Fibroblast of peridontal ligament (primary cell): ENCODE results near the gene IFT20.
A peak's percentile ranks its signal among the peaks of the same experiment; 100 is the strongest.

Experiments used
- DNase-seq: peaks from one replicate; pipeline ENCODE4 v3.0.0-alpha.2; 2010; ENCODE audit errors: extremely low read depth

IFT20 gene

GRCh38 chr17:28335201-28335958 lies at the start of gene IFT20, which contains the start of gene TNFAIP1:
IFT20 (minus strand) TSS chr17:28335472; CDS start chr17:28331985, 3,487 bp downstream.
TNFAIP1 (plus strand) TSS chr17:28335761; CDS start chr17:28339522, 3,761 bp downstream.
- DNase-seq, result peak; percentile 100

- no peak for DNase-seq
These were observed 49.7 kb upstream of the IFT20 start for GRCh38 chr17:28385037-28385400.

DNA sequence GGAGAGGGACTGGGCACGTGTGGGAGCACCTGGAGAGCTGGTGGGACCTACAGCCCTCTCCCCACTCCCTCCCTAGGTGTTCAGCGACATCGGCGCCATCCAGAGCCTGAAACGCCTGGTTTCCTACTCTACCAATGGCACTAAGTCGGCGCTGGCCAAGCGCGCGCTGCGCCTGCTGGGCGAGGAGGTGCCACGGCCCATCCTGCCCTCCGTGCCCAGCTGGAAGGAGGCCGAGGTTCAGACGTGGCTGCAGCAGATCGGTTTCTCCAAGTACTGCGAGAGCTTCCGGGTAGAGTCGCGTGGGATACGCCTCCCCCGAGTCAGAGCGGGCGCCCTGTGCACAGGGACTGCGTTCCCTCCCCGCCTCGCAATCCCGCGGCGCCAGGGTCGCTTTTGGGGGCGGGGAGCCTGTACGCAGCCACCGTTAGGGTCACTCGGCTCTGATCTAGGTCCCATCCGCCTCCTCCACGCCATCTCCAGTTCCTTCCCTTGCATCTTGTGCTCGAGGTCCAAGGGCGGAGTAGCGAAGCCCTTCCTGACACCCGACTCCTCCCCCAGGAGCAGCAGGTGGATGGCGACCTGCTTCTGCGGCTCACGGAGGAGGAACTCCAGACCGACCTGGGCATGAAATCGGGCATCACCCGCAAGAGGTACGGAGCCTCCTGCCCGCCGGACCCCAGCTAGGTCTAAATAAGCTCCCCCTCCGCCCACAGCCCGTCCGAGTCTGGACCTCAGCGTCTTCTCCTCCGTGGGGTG lies 49.2 kb upstream of the IFT20 start:
- DNase-seq, result no peak

GRCh38 chr17:28381141-28381825 lies 46.0 kb upstream of the IFT20 start:
- DNase-seq, result no peak

DNA sequence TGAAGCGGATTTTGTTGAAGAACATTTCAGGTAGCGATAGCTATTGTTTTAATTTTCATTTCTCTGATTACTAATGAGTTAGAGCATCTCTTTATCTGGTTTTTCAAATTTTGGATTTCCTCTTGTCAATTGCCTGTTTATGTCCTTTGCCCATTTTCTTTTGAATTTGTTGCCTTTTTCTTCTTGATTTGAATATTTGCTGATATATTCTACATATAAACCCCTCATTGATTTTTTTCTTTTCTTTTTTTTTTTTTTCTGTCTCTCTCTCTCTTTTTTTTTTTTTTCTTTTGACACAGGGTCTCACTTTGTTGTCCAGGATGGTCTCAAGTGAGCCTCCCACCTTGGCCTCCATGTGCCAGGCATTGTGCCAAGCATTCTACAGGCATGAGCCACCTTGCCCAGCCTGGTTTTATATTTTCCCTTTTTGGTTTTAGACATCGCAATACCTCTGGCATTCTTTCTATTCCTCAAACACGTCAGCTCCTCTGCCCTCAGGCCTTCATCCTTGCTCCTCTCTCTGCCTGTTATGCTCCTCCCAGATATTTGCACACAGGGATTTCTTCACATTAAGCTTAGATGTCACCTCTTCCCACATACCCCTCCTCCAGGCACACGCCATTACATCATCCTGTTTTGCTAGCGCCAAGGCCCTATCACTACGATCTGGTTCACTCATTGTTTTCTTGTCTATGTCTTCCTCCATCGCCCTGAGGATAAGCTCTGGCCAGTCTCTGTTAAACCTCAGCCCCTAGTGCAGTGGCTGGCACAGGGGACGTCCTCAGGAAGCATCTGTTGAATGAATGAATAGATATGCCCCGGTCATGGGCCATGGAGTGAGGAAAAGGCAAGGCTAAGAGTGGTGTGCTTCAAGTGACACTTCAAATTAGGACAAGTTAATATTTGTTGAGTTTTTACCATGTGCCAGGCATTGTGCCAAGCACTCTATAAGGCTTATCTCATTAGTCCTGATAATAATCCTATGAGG lies 44.8 kb upstream of the IFT20 start:
- DNase-seq, result peak; percentile 32

GRCh38 chr17:28372945-28373274 lies 37.6 kb upstream of the IFT20 start:
- no peak for DNase-seq

GRCh38 chr17:28372203-28372944 lies 37.1 kb upstream of the IFT20 start:
- peak; percentile 20 for DNase-seq

DNA sequence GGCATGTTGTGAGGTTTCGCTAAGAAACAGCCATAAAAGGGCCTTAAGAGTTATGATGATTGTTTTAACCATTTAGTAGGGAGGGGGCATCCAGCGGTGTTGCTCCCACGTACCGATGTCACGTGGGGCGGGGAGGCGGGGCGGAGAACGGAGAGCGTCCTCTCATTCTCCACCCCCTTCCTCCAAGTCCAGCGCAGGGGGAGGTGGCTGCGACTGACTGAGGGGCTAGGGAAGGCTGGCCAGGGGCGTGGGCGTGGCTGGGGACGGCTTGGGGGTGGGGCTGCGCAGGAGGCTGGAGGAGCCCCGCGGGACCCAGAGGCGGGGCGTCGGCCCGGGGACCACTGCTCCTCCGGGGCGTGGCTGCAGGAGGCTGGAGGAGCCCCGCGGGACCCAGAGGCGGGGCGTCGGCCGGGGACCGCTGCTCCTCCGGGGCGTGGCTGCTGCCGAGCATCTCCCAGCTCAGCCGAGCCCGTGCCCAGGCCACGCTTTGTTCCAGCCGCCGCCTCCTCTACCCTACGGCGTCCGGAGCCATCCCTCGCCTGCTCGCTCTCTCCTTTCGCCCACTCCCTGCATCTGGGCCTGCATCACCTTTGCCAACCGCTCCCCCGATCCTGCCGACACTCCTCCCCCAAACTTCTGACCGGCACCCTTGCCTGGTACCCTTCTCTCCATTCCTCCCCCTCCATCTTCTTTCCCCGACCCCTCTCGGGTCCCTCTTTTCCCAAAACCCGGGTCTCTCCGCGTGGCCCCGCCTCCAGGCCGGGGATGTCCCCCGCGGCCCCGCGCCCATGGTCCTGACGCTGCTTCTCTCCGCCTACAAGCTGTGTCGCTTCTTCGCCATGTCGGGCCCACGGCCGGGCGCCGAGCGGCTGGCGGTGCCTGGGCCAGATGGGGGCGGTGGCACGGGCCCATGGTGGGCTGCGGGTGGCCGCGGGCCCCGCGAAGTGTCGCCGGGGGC lies 36.3 kb upstream of the IFT20 start, which contains the start of gene SARM1:
SARM1 (plus strand) TSS at position 450 of the 958 bp plus-strand sequence; CDS start at position 789, 339 bp downstream.
- peak; percentile 75 for DNase-seq

DNA sequence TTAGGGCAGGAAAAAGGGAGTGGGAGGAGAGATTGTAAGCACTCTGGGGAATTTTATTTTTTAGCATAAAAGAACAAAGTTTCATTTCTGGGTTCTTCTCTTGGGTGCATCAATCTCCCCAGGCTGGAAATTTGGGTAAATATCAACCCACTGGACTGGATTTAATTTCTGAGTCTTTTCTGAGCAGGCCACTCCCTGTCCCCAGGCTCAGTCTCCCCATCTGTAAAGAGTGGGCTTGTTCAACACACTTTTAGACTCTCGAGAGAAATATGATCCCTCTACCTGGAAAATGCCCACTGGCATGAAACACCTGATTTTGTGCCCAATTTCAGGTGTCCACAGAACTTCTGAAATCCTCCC lies 35.5 kb upstream of the IFT20 start:
- no peak for DNase-seq

GRCh38 chr17:28370035-28370743 lies 34.9 kb upstream of the IFT20 start, which contains the start of gene VTN:
VTN (minus strand) TSS chr17:28370307; CDS start chr17:28370203, 104 bp downstream.
- DNase-seq, result peak; percentile 23

DNA sequence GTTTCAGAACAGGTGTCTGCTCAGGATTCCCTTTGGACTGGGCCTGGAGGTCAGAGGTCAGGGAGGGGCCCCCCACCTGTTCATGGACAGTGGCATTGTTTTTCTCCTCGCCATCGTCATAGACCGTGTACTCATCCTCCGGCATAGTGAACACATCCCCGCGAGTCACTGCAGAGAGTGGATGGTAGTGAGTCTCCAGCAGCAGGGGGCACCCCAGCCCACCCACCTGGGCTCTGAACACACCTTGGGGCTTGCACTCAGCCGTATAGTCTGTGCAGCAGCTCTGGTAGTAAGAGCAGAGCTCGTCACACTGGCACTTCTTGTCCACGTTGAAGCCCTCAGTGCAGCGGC lies 34.4 kb upstream of the IFT20 start:
- no peak for DNase-seq

DNA sequence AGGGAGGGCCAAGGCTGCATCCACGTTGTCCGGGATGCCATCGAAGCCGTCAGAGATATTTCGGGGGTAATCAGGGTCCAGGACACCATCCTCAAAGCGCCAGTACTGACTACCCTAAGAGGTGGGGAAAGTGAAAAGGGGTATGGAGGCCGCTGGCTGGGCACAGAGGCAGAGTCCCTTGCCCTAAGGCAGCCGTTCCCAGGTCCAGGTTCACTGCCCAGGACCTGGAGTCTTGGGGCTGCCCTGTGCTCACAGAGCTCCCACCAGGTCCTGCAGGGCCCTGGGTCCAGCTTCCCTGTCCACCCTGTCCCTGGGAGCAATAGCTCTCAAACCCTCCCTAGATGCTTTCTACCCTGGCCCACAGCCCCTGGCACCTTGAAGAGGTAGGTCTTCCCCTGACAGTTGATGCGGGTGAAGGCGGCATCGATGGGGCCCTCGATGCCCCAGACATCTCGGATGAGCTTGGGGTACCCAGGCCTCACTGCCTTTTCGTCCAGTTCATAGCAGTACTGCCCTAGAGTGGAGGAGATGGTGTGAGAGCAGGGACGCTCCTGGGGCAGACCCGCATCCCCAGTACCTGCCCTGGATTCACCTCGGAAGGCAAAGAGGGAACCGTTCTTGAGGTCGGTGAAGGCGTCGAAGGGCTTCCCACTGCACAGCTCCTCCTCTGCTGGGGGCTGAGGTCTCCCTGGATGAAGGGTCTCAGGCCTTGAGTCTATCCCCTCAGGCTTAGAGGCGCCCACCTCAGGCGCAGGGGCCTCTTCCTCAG lies 33.8 kb upstream of the IFT20 start:
- no peak for DNase-seq

- DNase-seq, result no peak
These were observed 33.1 kb upstream of the IFT20 start for GRCh38 chr17:28368306-28368831.

DNA sequence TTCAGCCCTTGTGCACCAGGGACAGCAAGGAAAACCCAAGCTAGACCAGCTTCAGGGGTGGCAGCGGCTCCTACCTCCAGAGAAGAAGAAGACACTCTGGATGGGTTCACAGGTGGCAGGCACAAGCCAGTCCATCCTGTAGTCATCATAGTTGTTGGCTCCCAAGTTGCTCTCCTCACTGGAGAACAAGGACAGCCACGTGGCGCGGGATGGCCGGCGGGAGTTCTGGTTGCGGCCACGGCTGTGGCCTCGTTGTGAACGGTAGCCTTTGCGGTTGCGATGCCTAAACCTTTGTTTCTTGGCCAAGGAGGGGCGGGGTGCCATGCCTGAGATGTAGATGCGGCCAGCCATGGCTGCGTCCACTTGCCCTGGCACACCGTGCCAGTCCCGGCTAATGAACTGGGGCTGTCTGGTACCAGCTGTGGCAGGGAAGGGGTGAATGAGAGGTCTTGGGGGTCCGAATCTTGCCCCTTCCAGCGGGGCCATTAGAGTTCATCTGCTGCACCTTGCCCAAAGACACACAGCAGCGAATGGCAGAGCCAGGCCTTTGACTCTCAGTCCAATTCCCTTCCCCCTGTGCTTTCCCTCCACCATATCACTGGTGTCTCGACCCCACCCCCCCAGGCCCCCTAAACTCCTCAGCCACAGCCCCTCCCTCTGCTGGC lies 32.5 kb upstream of the IFT20 start:
- DNase-seq, result no peak

DNA sequence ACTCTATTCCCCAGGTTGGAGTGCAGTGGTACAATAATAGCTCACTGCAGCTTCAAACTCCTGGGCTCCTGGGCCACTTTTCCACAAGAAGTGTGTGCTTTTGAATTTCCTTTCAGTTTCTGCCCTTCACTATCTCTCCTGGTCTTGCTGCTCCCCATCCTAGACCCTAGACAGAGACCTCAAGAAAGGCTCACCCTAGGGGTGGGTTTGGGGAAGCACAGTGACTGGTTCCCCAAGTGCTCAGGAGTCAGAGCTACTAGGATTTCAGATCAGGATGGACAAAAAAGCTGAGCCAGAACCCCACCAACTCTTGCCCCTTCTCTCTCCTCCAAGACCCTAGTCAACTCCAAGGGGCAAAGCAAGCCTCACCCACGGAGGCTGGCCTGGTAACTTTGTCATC lies 31.3 kb upstream of the IFT20 start:
- DNase-seq, result no peak

DNA sequence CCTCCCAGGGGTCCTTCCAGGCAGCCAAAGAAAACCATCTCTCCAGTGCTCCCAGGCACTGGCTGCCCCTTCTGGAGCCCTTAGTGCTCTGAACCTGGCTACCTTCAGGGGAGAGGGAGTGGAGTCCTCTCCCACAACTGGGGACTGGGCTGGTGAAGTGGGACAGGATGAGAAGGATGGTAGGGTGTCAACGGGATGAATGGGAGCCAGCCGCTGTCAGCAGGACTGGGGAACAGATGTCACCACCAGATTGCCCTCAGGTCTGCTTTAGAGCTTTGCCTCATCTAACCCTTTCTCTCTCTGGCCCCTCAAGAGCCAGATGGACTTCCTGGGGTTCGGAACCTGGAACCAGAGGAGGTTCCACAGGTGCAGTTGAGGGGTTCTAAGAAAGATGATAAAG lies 30.2 kb upstream of the IFT20 start:
- DNase-seq, result no peak

- DNase-seq, result no peak
These were observed 29.5 kb upstream of the IFT20 start, which contains the start of gene SEBOX for GRCh38 chr17:28364665-28365363. SEBOX (minus strand) TSS chr17:28365199; CDS start chr17:28365151, 48 bp downstream.
